NCI-H1417 (cell line): ENCODE measurements around the gene FGF12.

Experiments
- DNase-seq, 3 experiments: peaks; one replicate each; lab custom pipeline; 2025; lab: John Stamatoyannopoulos, UW

FGF12 gene

GRCh38 chr3:192494174-192494573 is 233.2 kb downstream of the FGF12 start:
- DNase-seq = peak in 1 of 3 experiments; percentile 51

- no peak for DNase-seq
Measured at GRCh38 chr3:192490720-192491119, 236.6 kb downstream of the FGF12 start.

GRCh38 chr3:192489579-192489978 is 237.8 kb downstream of the FGF12 start:
- no peak for DNase-seq

GRCh38 chr3:192487033-192487432 is 240.3 kb downstream of the FGF12 start:
- no peak for DNase-seq

- no peak for DNase-seq
Measured at GRCh38 chr3:192482809-192483208, 244.5 kb downstream of the FGF12 start.

GRCh38 chr3:192482391-192482790 is 244.9 kb downstream of the FGF12 start:
- no peak for DNase-seq

GRCh38 chr3:192481638-192482037 is 245.7 kb downstream of the FGF12 start:
- DNase-seq = no peak

- DNase-seq = peak; percentile 62 to 89 (median 81)
Measured at GRCh38 chr3:192467230-192468140, 259.9 kb downstream of the FGF12 start.

GRCh38 chr3:192449036-192449435 is 278.3 kb downstream of the FGF12 start:
- peak in 1 of 3 experiments; percentile 33 for DNase-seq

- DNase-seq = peak in 2 of 3 experiments; percentile 74 to 95
Measured at GRCh38 chr3:192445770-192446644, 281.3 kb downstream of the FGF12 start.

- no peak for DNase-seq
Measured at GRCh38 chr3:192444791-192445106, 282.6 kb downstream of the FGF12 start.

GRCh38 chr3:192444096-192444790 is 283.1 kb downstream of the FGF12 start:
- DNase-seq = peak; percentile 41 to 85 (median 62)

- DNase-seq = no peak
Measured at GRCh38 chr3:192435241-192435640, 292.1 kb downstream of the FGF12 start.

GRCh38 chr3:192434186-192434585 is 293.2 kb downstream of the FGF12 start:
- DNase-seq = no peak

GRCh38 chr3:192433704-192434103 is 293.6 kb downstream of the FGF12 start:
- DNase-seq = no peak

GRCh38 chr3:192422997-192423342 is 304.4 kb downstream of the FGF12 start:
- peak in 2 of 3 experiments; percentile 1 to 57 for DNase-seq

GRCh38 chr3:192422321-192422996 is 304.9 kb downstream of the FGF12 start:
- DNase-seq = no peak

GRCh38 chr3:192419312-192419711 is 308.0 kb downstream of the FGF12 start:
- no peak for DNase-seq

GRCh38 chr3:192417559-192418055 is 309.7 kb downstream of the FGF12 start:
- DNase-seq = no peak

GRCh38 chr3:192417017-192417416 is 310.3 kb downstream of the FGF12 start:
- DNase-seq = no peak

- DNase-seq = no peak
Measured at GRCh38 chr3:192413461-192413860, 313.9 kb downstream of the FGF12 start.

GRCh38 chr3:192410684-192410960 is 316.7 kb downstream of the FGF12 start:
- no peak for DNase-seq
